LNCaP clone FGC (cell line): ENCODE measurements around the gene ITGB5.

Experiments used
- DNase-seq: peaks from one replicate; pipeline ENCODE4 v3.0.0-alpha.2; 2011; ENCODE audit warnings: low read depth
- H3K4me3 ChIP-seq: 2 replicates; pipeline ENCODE4 v1.5.1; 2011; ENCODE audit warnings: mild to moderate bottlenecking, low read depth, low read length, control low read depth
- TF ChIP-seq, protein P1 (sequence below): IDR thresholded peaks from 2 replicates; pipeline ENCODE4 v1.5.1; 2012; ENCODE audit warnings: mild to moderate bottlenecking; ENCODE audit not compliant: control insufficient read depth, insufficient read depth; ENCODE audit errors: extremely low read depth

ITGB5 gene

GRCh38 chr3:124916837-124917409 lies 29.8 kb upstream of the ITGB5 start:
- TF ChIP-seq, protein P1, sequence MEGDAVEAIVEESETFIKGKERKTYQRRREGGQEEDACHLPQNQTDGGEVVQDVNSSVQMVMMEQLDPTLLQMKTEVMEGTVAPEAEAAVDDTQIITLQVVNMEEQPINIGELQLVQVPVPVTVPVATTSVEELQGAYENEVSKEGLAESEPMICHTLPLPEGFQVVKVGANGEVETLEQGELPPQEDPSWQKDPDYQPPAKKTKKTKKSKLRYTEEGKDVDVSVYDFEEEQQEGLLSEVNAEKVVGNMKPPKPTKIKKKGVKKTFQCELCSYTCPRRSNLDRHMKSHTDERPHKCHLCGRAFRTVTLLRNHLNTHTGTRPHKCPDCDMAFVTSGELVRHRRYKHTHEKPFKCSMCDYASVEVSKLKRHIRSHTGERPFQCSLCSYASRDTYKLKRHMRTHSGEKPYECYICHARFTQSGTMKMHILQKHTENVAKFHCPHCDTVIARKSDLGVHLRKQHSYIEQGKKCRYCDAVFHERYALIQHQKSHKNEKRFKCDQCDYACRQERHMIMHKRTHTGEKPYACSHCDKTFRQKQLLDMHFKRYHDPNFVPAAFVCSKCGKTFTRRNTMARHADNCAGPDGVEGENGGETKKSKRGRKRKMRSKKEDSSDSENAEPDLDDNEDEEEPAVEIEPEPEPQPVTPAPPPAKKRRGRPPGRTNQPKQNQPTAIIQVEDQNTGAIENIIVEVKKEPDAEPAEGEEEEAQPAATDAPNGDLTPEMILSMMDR = no peak
- no peak overlapping the region for H3K4me3 ChIP-seq
- DNase-seq = no peak

GRCh38 chr3:124915254-124915653 lies 28.1 kb upstream of the ITGB5 start:
- no peak for DNase-seq
- no peak overlapping the region for H3K4me3 ChIP-seq
- TF ChIP-seq, protein P1 = no peak

- no peak overlapping the region for H3K4me3 ChIP-seq
- DNase-seq = no peak
- TF ChIP-seq, protein P1 = no peak
Measured at GRCh38 chr3:124907957-124908356, 20.8 kb upstream of the ITGB5 start.

- TF ChIP-seq, protein P1 = no peak
- no peak for DNase-seq
Measured at GRCh38 chr3:124904835-124905492, 17.8 kb upstream of the ITGB5 start.

DNA sequence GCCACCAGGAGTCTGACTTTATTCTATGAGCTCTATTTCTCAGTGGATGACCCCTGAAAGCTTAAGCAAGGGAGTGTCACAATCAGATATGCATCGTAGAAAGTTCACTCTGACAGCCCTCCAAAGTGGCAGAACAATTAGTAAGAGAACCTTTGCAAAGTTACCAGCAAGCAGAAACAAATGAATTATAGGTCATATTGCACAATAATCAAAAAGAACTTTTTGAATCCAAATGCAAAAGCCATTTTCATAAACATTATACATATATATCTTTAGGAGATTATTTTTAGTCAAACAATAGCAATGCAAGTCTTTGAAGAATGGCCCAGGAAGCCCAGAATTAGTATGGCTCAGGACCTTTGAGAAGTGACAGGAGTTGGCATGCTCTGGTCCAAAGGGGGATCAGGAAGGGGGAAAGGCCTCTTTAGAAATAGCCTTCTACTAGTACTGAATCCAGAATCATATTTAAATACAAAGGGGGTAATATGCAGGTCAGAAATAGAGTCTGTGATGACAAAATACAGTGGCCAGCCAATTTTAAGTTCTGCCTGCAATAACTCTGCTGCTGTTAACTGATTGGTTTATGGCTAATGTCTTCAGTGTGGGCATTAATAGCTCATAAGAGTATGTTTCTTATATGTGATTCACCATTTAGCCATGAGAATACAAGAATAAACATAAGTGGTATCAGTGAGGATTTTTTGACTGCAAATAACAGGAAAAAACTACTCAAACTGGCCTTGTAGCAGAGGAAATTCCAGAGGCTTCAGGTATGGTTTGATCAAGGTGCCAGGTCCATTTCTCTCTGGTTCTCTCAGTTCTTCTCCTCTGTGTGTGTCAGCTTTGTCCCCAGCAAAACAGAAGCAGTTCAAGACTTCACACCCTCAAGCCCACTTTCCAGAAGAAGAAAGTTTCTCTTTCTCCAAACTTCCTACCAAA lies 17.0 kb upstream of the ITGB5 start:
- no peak overlapping the region for H3K4me3 ChIP-seq
- DNase-seq = no peak
- TF ChIP-seq, protein P1 = no peak

More at GRCh38 chr3:124904835-124905492, 17.8 kb upstream of the ITGB5 start:
- H3K4me3 ChIP-seq = no peak overlapping the region

DNA sequence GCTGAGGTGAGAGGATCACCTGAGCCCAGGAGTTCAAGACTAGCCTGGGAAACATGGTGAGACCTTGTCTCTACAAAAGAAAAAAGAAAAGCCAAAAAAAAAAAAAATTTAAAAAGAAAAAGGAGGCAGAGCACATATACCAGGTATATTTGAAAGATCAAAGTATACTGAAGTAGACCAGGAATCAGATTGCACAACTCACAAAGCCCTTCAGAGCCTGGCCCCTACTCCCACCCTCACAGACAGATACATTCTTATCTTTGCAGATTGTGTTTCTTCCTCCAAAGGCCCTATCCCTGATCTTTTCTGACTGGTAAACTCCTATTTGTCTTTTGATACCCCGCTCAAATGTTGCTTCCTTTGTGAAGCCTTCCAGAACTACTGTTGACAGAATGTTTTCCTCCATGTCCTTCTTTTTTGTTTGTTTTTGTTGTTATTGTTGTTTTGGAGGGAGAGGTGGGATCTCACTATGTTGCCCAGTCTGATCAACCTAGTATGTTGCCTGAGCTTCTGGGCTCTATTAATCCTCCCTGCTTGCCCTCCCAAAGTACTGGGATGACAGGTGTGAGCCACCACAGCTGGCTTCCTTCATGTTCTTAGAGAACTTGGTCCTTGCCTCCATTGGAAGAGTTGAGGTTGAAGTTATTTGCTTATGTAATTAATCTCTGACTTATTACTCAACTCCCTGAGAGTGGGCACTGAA lies 9.8 kb upstream of the ITGB5 start:
- TF ChIP-seq, protein P1 = no peak
- no peak overlapping the region for H3K4me3 ChIP-seq
- DNase-seq = no peak
